GM13976 (cell line): Measurements from ENCODE around the gene SLC10A2.

ENCODE experiments used
- DNase-seq: peaks from one replicate; pipeline ENCODE4 v3.0.0; 2012; ENCODE audit warnings: low spot score
- CTCF ChIP-seq: IDR thresholded peaks from 2 replicates; pipeline ENCODE4 v1.5.1; 2012; ENCODE audit warnings: borderline replicate concordance, mild to moderate bottlenecking; ENCODE audit not compliant: insufficient read depth; ENCODE audit errors: extremely low read depth, missing control alignments, control extremely low read depth
- in situ Hi-C: fragments of 300-500 bp; cut with MboI; formaldehyde crosslinking; loops from one replicate; pipeline ENCODE4 v1.12.0; 2022; ENCODE audit warnings: low sequenced_read_pairs, mixed read lengths, inconsistent platforms; ENCODE audit not compliant: unreplicated experiment

The SLC10A2 gene

DNA sequence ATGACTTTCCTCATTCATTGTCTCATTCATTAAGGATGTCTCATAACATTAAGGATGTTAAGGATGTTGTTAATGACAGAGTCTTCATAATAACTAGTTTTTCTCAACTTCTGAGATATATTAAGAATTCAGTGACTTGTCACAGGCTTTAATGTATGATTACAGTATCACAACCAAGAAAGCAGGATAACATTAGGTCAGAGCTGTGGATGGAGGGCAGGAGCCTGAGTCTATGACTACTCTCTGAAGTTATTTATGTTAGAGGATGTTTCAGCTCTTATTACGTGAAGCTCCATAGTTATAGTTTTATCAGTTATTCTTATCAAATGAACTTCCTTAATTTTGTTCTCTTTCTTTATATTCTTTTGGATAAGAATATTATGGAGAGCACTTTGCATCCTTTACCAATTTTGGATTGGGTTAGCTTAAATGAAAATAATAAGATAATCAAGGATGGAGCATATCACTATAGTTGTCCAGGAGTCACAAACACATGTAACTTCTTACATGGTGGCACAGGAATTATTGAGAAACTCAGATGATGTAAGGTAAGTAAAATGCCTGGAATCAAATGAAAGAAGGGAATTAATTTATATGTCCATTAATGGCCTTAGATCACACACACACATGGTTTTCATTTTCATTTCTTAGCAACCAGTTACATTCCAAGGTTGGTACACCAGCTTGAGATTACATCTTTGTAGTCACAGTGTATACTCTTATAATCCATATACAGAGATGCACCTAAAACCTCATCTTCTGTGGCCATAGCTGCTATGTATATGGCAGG is 57.0 kb downstream of the SLC10A2 start:
- no peak for TF ChIP-seq CTCF
- in situ Hi-C loops = no loop called here
- no peak for DNase-seq

DNA sequence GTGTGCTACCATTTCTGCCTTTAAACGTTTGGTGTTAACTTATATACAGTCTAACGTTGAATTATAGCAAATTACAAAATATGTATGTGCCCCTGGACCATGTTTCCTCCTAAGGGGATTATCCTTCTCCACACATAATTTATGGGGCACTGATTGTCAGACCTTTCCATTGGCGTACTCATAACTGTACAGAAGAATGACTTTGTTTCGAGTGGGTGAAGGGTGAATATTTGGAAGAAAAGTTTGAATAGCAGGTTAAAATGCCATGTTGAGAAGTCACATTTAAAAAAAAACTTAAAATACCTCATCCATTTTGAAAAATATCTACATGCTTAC is 58.8 kb downstream of the SLC10A2 start:
- no peak for DNase-seq
- no peak for TF ChIP-seq CTCF
- in situ Hi-C loops = no loop called here

GRCh38 chr13:103006641-103007426 is 59.4 kb downstream of the SLC10A2 start:
- no peak for DNase-seq
- no peak for TF ChIP-seq CTCF
- in situ Hi-C loops = no loop called here

GRCh38 chr13:103004661-103005345 is 61.4 kb downstream of the SLC10A2 start:
- TF ChIP-seq CTCF = no peak
- no peak for DNase-seq
- in situ Hi-C loops = no loop called here

GRCh38 chr13:103003631-103004030 is 62.6 kb downstream of the SLC10A2 start:
- TF ChIP-seq CTCF = no peak
- in situ Hi-C loops = no loop called here
- DNase-seq = no peak

- DNase-seq = no peak
- in situ Hi-C loops = no loop called here
- TF ChIP-seq CTCF = no peak
These were observed 63.9 kb downstream of the SLC10A2 start for GRCh38 chr13:103002279-103002678.
